SK-N-SH (cell line): Measurements from ENCODE around the gene FARSB. TPM values are rescaled to one million over a fixed set of nuclear protein-coding genes. Genes with fewer than 3 reads are reported as not detected.

Experiments
- CTCF ChIP-seq: fragments of 200-600 bp; sonication (generic); IDR thresholded peaks from 2 replicates; pipeline ENCODE4 v1.6.1; 2017; ENCODE audit warnings: antibody characterized with exemption, mild to moderate bottlenecking, moderate library complexity
- FOXM1 ChIP-seq: IDR thresholded peaks from 2 replicates; pipeline ENCODE4 v1.4.0; 2012; ENCODE audit warnings: low read depth, mild to moderate bottlenecking
- IRF3 ChIP-seq: fragments of 150-350 bp; IDR thresholded peaks from 2 replicates; pipeline ENCODE4 v1.6.1; 2016; ENCODE audit warnings: mild to moderate bottlenecking, low read depth, low read length
- JUND ChIP-seq: IDR thresholded peaks from 2 replicates; pipeline ENCODE4 v1.4.0; 2012
- PBX3 ChIP-seq: IDR thresholded peaks from 2 replicates; pipeline ENCODE4; 2012
- RFX5 ChIP-seq: IDR thresholded peaks from 2 replicates; pipeline ENCODE4 v1.6.1; 2012; ENCODE audit warnings: mild to moderate bottlenecking, improper control_type of control experiment, low read length
- RXRA ChIP-seq: IDR thresholded peaks from 2 replicates; pipeline ENCODE4 v1.4.0; 2012; ENCODE audit warnings: low read depth, mild to moderate bottlenecking, borderline replicate concordance
- TAF1 ChIP-seq: IDR thresholded peaks from 2 replicates; pipeline ENCODE4 v1.6.1; 2012; ENCODE audit warnings: low read depth, mild to moderate bottlenecking, low read length, moderate library complexity, borderline replicate concordance
- USF1 ChIP-seq: IDR thresholded peaks from 2 replicates; pipeline ENCODE4 v1.4.0; 2012; ENCODE audit warnings: low read depth, borderline replicate concordance
- USF2 ChIP-seq: fragments of 150-350 bp; IDR thresholded peaks from 2 replicates; pipeline ENCODE4 v1.6.1; 2017; ENCODE audit warnings: antibody characterized with exemption, low read length, low read depth, borderline replicate concordance
- YY1 ChIP-seq: IDR thresholded peaks from 2 replicates; pipeline ENCODE4 v1.4.0; 2012; ENCODE audit warnings: low read depth, mild to moderate bottlenecking
- ZBTB33 ChIP-seq: IDR thresholded peaks from 2 replicates; pipeline ENCODE4 v1.4.0; 2012; ENCODE audit warnings: low read depth, borderline replicate concordance
- polyA plus RNA-seq, 3 experiments: library from polyadenylated mRNA; depleted of rRNA; stranded (reverse); fragments of >200 nt; gene quantifications; 2 replicates each; pipeline ENCODE4 v1.2.3, GENCODE V29; 2012

FARSB gene
- polyA plus RNA-seq, 1 of the 3 experiments (the other 2 are of a cell fraction): 15.4 TPM

- no peak for TF ChIP-seq ZBTB33
- TF ChIP-seq IRF3: no peak
- TF ChIP-seq CTCF: no peak
- TF ChIP-seq FOXM1: no peak
- TF ChIP-seq JUND: no peak
- no peak for TF ChIP-seq RXRA
- no peak for TF ChIP-seq YY1
- no peak for TF ChIP-seq USF2
- TF ChIP-seq TAF1: no peak
- TF ChIP-seq PBX3: no peak
- no peak for TF ChIP-seq RFX5
- no peak for TF ChIP-seq USF1
Observed at GRCh38 chr2:222604749-222605515, 51.0 kb downstream of the FARSB start (continued).
